Measurements from ENCODE around the gene LMNA.

GRCh38 chr1:156073740-156074139 lies 40.8 kb upstream of the LMNA start:
- TF ChIP-seq POLR2AphosphoS5 (IDR thresholded peaks at IDR 0.05; ENCODE audit: low read depth, low read length) = no peak
- TF ChIP-seq TAF1 (IDR thresholded peaks at IDR 0.05; ENCODE audit: borderline replicate concordance, insufficient read depth, low read length) = no peak
- TF ChIP-seq SIN3A (IDR thresholded peaks at IDR 0.05; ENCODE audit: borderline replicate concordance, insufficient read depth, low read length) = no peak
- no peak for TF ChIP-seq REST (IDR thresholded peaks at IDR 0.05; ENCODE audit: insufficient read depth in 1 of 2, low read depth in 2 of 2, low read length in 2 of 2)
- no peak for TF ChIP-seq FOXP2 (optimal IDR thresholded peaks at IDR 0.05; ENCODE audit: borderline replicate concordance, extremely low read depth, extremely low read length, insufficient read depth)

Data from PFSK-1 (cell line).